Suprapubic skin (tissue), 4 donors: ENCODE measurements around the gene PUM1. TPM values are rescaled to one million over a fixed set of nuclear protein-coding genes. Genes with fewer than 3 reads are reported as not detected.
A peak's percentile ranks its signal among the peaks of the same experiment; 100 is the strongest.

Source experiments
- DNase-seq, 2 donors: peaks; one replicate each; pipeline ENCODE4 v3.0.0-alpha.2; 2019; ENCODE audit warnings: low spot score in 2 of 2
- H3K27ac ChIP-seq: fragments of 200-600 bp; sonication (generic); one replicate; pipeline ENCODE4 v1.5.1; 2019
- H3K27me3 ChIP-seq: fragments of 200-600 bp; sonication (generic); one replicate; pipeline ENCODE4 v1.5.1; 2019
- H3K36me3 ChIP-seq: fragments of 200-600 bp; sonication (generic); one replicate; pipeline ENCODE4 v1.5.1; 2019
- H3K4me1 ChIP-seq: fragments of 200-600 bp; sonication (generic); one replicate; pipeline ENCODE4 v1.5.1; 2019
- H3K4me3 ChIP-seq: fragments of 200-600 bp; sonication (generic); one replicate; pipeline ENCODE4 v1.5.1; 2019; ENCODE audit warnings: mild to moderate bottlenecking
- H3K9me3 ChIP-seq: fragments of 200-600 bp; sonication (generic); one replicate; pipeline ENCODE4 v1.5.1; 2019
- CTCF ChIP-seq, 2 donors: fragments of 200-600 bp in 1 of 2; fragments of 450-650 bp in 1 of 2; sonication (generic) in 1 of 2; IDR thresholded peaks; one replicate each; pipeline ENCODE4 v1.5.1; 2016 to 2019; ENCODE audit warnings: antibody characterized with exemption in 2 of 2, mild to moderate bottlenecking in 1 of 2, moderate library complexity in 1 of 2
- EP300 ChIP-seq: sonication (generic); formaldehyde crosslinking; IDR thresholded peaks from one replicate; pipeline ENCODE4 v1.6.1; 2017; ENCODE audit warnings: antibody characterized with exemption
- POLR2A ChIP-seq, 2 donors: fragments of 450-650 bp; IDR thresholded peaks; one replicate each; pipeline ENCODE4 v1.6.1; 2017; ENCODE audit warnings: antibody characterized with exemption in 2 of 2, mild to moderate bottlenecking in 2 of 2, moderate library complexity in 2 of 2
- POLR2AphosphoS5 ChIP-seq, 3 donors: sonication (generic); formaldehyde crosslinking; IDR thresholded peaks; one replicate each; pipeline ENCODE4 v1.6.1; 2017; ENCODE audit warnings: antibody characterized with exemption in 3 of 3
- WGBS: methylation state at CpG from one replicate; pipeline ENCODE4 v1.1.5; 2018; 5-methylcytosine and 5-hydroxymethylcytosine counted together
- total RNA-seq, 4 donors: library from RNA; depleted of rRNA; stranded (reverse); fragments of >200 nt; gene quantifications; one replicate each; pipeline ENCODE4 v1.1.0, GENCODE V29; 2016

The PUM1 gene
- total RNA-seq, 4 donors from 2014 or later: 100 to 132 (median 110) TPM

GRCh38 chr1:30892671-30893073, 172.8 kb downstream of the PUM1 start:
- WGBS: 73% methylated on average over 4 of the region's 6 CpGs
- Histone ChIP-seq H3K9me3 (no peaks in the 10 kb centered on the region), H3K4me3 (no peak overlapping the region), H3K36me3 (no peaks in the 10 kb centered on the region), H3K27me3 (no peaks in the 10 kb centered on the region), H3K27ac (no peak overlapping the region), H3K4me1 (peaks cover 13% of the 10 kb centered on the region)
- no peak for DNase-seq
- no peak for TF ChIP-seq POLR2AphosphoS5 (IDR thresholded peaks at IDR 0.05)
- TF ChIP-seq POLR2A (IDR thresholded peaks at IDR 0.05): no peak
- no peak for TF ChIP-seq CTCF (IDR thresholded peaks at IDR 0.05)
- TF ChIP-seq EP300: no peak

GRCh38 chr1:30891227-30891552, 174.3 kb downstream of the PUM1 start:
- peaks cover 14% of the 10 kb centered on the region for H3K4me1 ChIP-seq

GRCh38 chr1:30890502-30891226, 174.9 kb downstream of the PUM1 start:
- H3K4me3 ChIP-seq: no peak overlapping the region
- H3K27ac ChIP-seq: no peak overlapping the region
- no peaks in the 10 kb centered on the region for H3K36me3 ChIP-seq
- no peaks in the 10 kb centered on the region for H3K27me3 ChIP-seq
- H3K4me1 ChIP-seq: peaks cover 14% of the 10 kb centered on the region
- WGBS: 79% methylated on average over 9 of the region's 10 CpGs
- TF ChIP-seq CTCF (IDR thresholded peaks at IDR 0.05) (no peak), POLR2A (IDR thresholded peaks at IDR 0.05) (no peak), EP300 (no peak), POLR2AphosphoS5 (IDR thresholded peaks at IDR 0.05) (no peak)
- no peak for DNase-seq
- no peaks in the 10 kb centered on the region for H3K9me3 ChIP-seq

More at GRCh38 chr1:30891227-30891552, 174.3 kb downstream of the PUM1 start:
- Histone ChIP-seq H3K27me3 (no peaks in the 10 kb centered on the region), H3K4me3 (no peak overlapping the region), H3K27ac (no peak overlapping the region), H3K9me3 (no peaks in the 10 kb centered on the region), H3K36me3 (no peaks in the 10 kb centered on the region)
- 83% methylated on average over 5 of the region's 5 CpGs for WGBS
- DNase-seq: no peak
- TF ChIP-seq CTCF (IDR thresholded peaks at IDR 0.05): no peak
- no peak for TF ChIP-seq POLR2A (IDR thresholded peaks at IDR 0.05)
- TF ChIP-seq POLR2AphosphoS5 (IDR thresholded peaks at IDR 0.05): no peak
- TF ChIP-seq EP300: no peak

- H3K27ac ChIP-seq: no peak overlapping the region
- H3K4me3 ChIP-seq: no peak overlapping the region
- WGBS: 90% methylated on average over 5 of the region's 5 CpGs
- no peaks in the 10 kb centered on the region for H3K36me3 ChIP-seq
- TF ChIP-seq POLR2AphosphoS5 (IDR thresholded peaks at IDR 0.05) (no peak), CTCF (IDR thresholded peaks at IDR 0.05) (no peak), EP300 (no peak), POLR2A (IDR thresholded peaks at IDR 0.05) (no peak)
- DNase-seq: no peak
- peaks cover 14% of the 10 kb centered on the region for H3K4me1 ChIP-seq
- H3K9me3 ChIP-seq: no peaks in the 10 kb centered on the region
- no peaks in the 10 kb centered on the region for H3K27me3 ChIP-seq
Measured at GRCh38 chr1:30889511-30889910, 176.0 kb downstream of the PUM1 start.

GRCh38 chr1:30888975-30889374, 176.5 kb downstream of the PUM1 start:
- Histone ChIP-seq H3K4me1 (peaks cover 14% of the 10 kb centered on the region), H3K4me3 (no peak overlapping the region), H3K27ac (peak overlapping the region; percentile 9), H3K9me3 (no peaks in the 10 kb centered on the region), H3K27me3 (no peaks in the 10 kb centered on the region), H3K36me3 (no peaks in the 10 kb centered on the region)
- 78% methylated on average over 3 of the region's 3 CpGs for WGBS
- no peak for DNase-seq
- TF ChIP-seq POLR2A (IDR thresholded peaks at IDR 0.05): no peak
- no peak for TF ChIP-seq CTCF (IDR thresholded peaks at IDR 0.05)
- TF ChIP-seq EP300: no peak
- TF ChIP-seq POLR2AphosphoS5 (IDR thresholded peaks at IDR 0.05): no peak
